ENCODE results near the gene ACRBP.

GRCh38 chr12:6688543-6688998, 41.3 kb upstream of the ACRBP start:
- no peak for TF ChIP-seq CTCF (IDR thresholded peaks at IDR 0.05)
- no peak for TF ChIP-seq POLR2A (IDR thresholded peaks at IDR 0.05)
- peak in 1 of 3 donors; percentile 21 for TF ChIP-seq POLR2AphosphoS5 (IDR thresholded peaks at IDR 0.05)

Measured in transverse colon (tissue), 4 donors.